Measurements from ENCODE around the gene GPS1. TPM values are rescaled to one million over a fixed set of nuclear protein-coding genes. Genes with fewer than 3 reads are reported as not detected.

The GPS1 gene
- polyA plus RNA-seq, 1 experiment = 131 TPM

- Histone ChIP-seq H3K4me3 (ENCODE audit: low read depth, low read length) (no peak overlapping the region), H3K27me3 (ENCODE audit: control insufficient read depth, insufficient read depth, low read length) (no peaks in the 10 kb centered on the region), H3K36me3 (ENCODE audit: control insufficient read depth, insufficient read depth, low read length) (peaks cover 55% of the 10 kb centered on the region)
- TF ChIP-seq CTCF (IDR thresholded peaks at IDR 0.05; ENCODE audit: insufficient read depth, low read depth, low read length) = no peak
- DNase-seq (ENCODE audit: low read depth) = no peak
- POLR2A ChIA-PET = no interaction called here
- CTCF ChIA-PET = no interaction called here
Measured at GRCh38 chr17:82092995-82093751, 41.5 kb downstream of the GPS1 start.

GRCh38 chr17:82094931-82095776, 43.5 kb downstream of the GPS1 start:
- CTCF ChIA-PET = interaction anchor here (1.9 kb wide), 1 partner anchor 65 kb away, joined by 4 read pairs; no protein-coding TSS in a partner anchor
- POLR2A ChIA-PET = no interaction called here
- no peak for TF ChIP-seq CTCF (IDR thresholded peaks at IDR 0.05; ENCODE audit: insufficient read depth, low read depth, low read length)
- no peak overlapping the region for H3K4me3 ChIP-seq (ENCODE audit: low read depth, low read length)
- no peaks in the 10 kb centered on the region for H3K27me3 ChIP-seq (ENCODE audit: control insufficient read depth, insufficient read depth, low read length)
- peaks cover 40% of the 10 kb centered on the region for H3K36me3 ChIP-seq (ENCODE audit: control insufficient read depth, insufficient read depth, low read length)
- no peak for DNase-seq (ENCODE audit: low read depth)

GRCh38 chr17:82095777-82096708, 44.3 kb downstream of the GPS1 start:
- no peak for DNase-seq (ENCODE audit: low read depth)
- ChIA-PET POLR2A (no interaction called here), CTCF (interaction anchor here (1.9 kb wide), 1 partner anchor 66 kb away, joined by 4 read pairs; no protein-coding TSS in a partner anchor)
- Histone ChIP-seq H3K4me3 (ENCODE audit: low read depth, low read length) (peak overlapping the region; percentile 76), H3K36me3 (ENCODE audit: control insufficient read depth, insufficient read depth, low read length) (peaks cover 34% of the 10 kb centered on the region), H3K27me3 (ENCODE audit: control insufficient read depth, insufficient read depth, low read length) (no peaks in the 10 kb centered on the region)
- TF ChIP-seq CTCF (IDR thresholded peaks at IDR 0.05; ENCODE audit: insufficient read depth, low read depth, low read length) = no peak

- Histone ChIP-seq H3K36me3 (ENCODE audit: control insufficient read depth, insufficient read depth, low read length) (peaks cover 29% of the 10 kb centered on the region), H3K4me3 (ENCODE audit: low read depth, low read length) (peak overlapping the region; percentile 76), H3K27me3 (ENCODE audit: control insufficient read depth, insufficient read depth, low read length) (no peaks in the 10 kb centered on the region)
- TF ChIP-seq CTCF (IDR thresholded peaks at IDR 0.05; ENCODE audit: insufficient read depth, low read depth, low read length) = no peak
- CTCF ChIA-PET = interaction anchor here (1.9 kb wide), 1 partner anchor 66 kb away, joined by 4 read pairs; no protein-coding TSS in a partner anchor
- POLR2A ChIA-PET = no interaction called here
- no peak for DNase-seq (ENCODE audit: low read depth)
Measured at GRCh38 chr17:82096709-82097183, 45.0 kb downstream of the GPS1 start.

All from BJ (cell line).